Neural progenitor cell (in vitro differentiated cells): Measurements from ENCODE around the gene TMEM190. TPM values are rescaled to one million over a fixed set of nuclear protein-coding genes. Genes with fewer than 3 reads are reported as not detected.
"Not testable (repeated sequence)": the region's sequence is repeated elsewhere in the genome, so short reads cannot be mapped to it uniquely, and the experiment has no call there.

Source experiments
- DNase-seq: peaks from one replicate; pipeline ENCODE4 v3.0.0-alpha.2; 2016; ENCODE audit warnings: low spot score
- H2AFZ ChIP-seq: fragments of 200-600 bp; sonication (generic); replicated peaks from 2 replicates; pipeline ENCODE4 v1.6.1; 2016; ENCODE audit warnings: antibody characterized with exemption
- H3F3A ChIP-seq: fragments of 200-600 bp; sonication (generic); 2 replicates; pipeline ENCODE4 v1.6.1; 2016; ENCODE audit warnings: antibody characterized with exemption, low read depth
- H3K27ac ChIP-seq: fragments of 200-600 bp; sonication (generic); 2 replicates; pipeline ENCODE4 v1.5.1; 2016; ENCODE audit warnings: mild to moderate bottlenecking
- H3K27me3 ChIP-seq: fragments of 200-600 bp; sonication (generic); 2 replicates; pipeline ENCODE4 v1.6.1; 2016; ENCODE audit warnings: mild to moderate bottlenecking, moderate library complexity
- H3K36me3 ChIP-seq: fragments of 200-600 bp; sonication (generic); 2 replicates; pipeline ENCODE4 v1.5.1; 2016
- H3K4me1 ChIP-seq: fragments of 200-600 bp; sonication (generic); 2 replicates; pipeline ENCODE4 v1.6.1; 2016; ENCODE audit warnings: mixed run types
- H3K4me2 ChIP-seq: fragments of 200-600 bp; sonication (generic); 2 replicates; pipeline ENCODE4 v1.6.1; 2016
- H3K4me3 ChIP-seq: fragments of 200-600 bp; sonication (generic); 2 replicates; pipeline ENCODE4 v1.5.1; 2016
- H3K79me2 ChIP-seq: fragments of 200-600 bp; sonication (generic); 2 replicates; pipeline ENCODE4 v1.6.1; 2016; ENCODE audit warnings: low read depth
- H3K9ac ChIP-seq: fragments of 200-600 bp; sonication (generic); 2 replicates; pipeline ENCODE4 v1.6.1; 2016
- H3K9me3 ChIP-seq: fragments of 200-600 bp; sonication (generic); 2 replicates; pipeline ENCODE4 v1.5.1; 2016; ENCODE audit warnings: low read depth
- H4K20me1 ChIP-seq: fragments of 200-600 bp; sonication (generic); 2 replicates; pipeline ENCODE4 v1.6.1; 2016; ENCODE audit warnings: low read depth
- H3K27ac Mint-ChIP-seq: 3 replicates; pipeline ENCODE4 v1.8.0; 2021; ENCODE audit warnings: mixed read lengths
- H3K27me3 Mint-ChIP-seq: 2 replicates; pipeline ENCODE4 v1.8.0; 2022; ENCODE audit warnings: low read depth, mild to moderate bottlenecking, inconsistent platforms, moderate library complexity, mixed read lengths; ENCODE audit not compliant: insufficient read depth
- H3K36me3 Mint-ChIP-seq: 3 replicates; pipeline ENCODE4 v1.8.0; 2021; ENCODE audit warnings: mixed read lengths
- H3K4me1 Mint-ChIP-seq: 3 replicates; pipeline ENCODE4 v1.8.0; 2021; ENCODE audit warnings: mixed read lengths
- H3K4me3 Mint-ChIP-seq: 3 replicates; pipeline ENCODE4 v1.8.0; 2021; ENCODE audit warnings: mild to moderate bottlenecking, moderate library complexity, mixed read lengths
- H3K9me3 Mint-ChIP-seq: 3 replicates; pipeline ENCODE4 v1.8.0; 2020; ENCODE audit warnings: mixed read lengths
- EZH2 ChIP-seq: fragments of 200-600 bp; sonication (generic); IDR thresholded peaks from 2 replicates; pipeline ENCODE4 v1.6.1; 2017; ENCODE audit warnings: antibody characterized with exemption, mild to moderate bottlenecking, moderate library complexity
- EZH2phosphoT487 ChIP-seq: fragments of 200-600 bp; sonication (generic); IDR thresholded peaks from 2 replicates; pipeline ENCODE4 v1.6.1; 2017; ENCODE audit warnings: antibody characterized with exemption
- total RNA-seq: library from RNA; depleted of rRNA; stranded (reverse); fragments of >200 nt; gene quantifications from 2 replicates; pipeline ENCODE4 v1.2.3, GENCODE V29; 2015; ENCODE audit warnings: low replicate concordance
- TF ChIP-seq, protein P1 (sequence below): fragments of 200-600 bp; sonication (generic); IDR thresholded peaks from 2 replicates; pipeline ENCODE4 v1.5.1; 2017; ENCODE audit warnings: antibody characterized with exemption, mild to moderate bottlenecking

The TMEM190 gene
- total RNA-seq, 1 donor from 2014 or later = not detected

DNA sequence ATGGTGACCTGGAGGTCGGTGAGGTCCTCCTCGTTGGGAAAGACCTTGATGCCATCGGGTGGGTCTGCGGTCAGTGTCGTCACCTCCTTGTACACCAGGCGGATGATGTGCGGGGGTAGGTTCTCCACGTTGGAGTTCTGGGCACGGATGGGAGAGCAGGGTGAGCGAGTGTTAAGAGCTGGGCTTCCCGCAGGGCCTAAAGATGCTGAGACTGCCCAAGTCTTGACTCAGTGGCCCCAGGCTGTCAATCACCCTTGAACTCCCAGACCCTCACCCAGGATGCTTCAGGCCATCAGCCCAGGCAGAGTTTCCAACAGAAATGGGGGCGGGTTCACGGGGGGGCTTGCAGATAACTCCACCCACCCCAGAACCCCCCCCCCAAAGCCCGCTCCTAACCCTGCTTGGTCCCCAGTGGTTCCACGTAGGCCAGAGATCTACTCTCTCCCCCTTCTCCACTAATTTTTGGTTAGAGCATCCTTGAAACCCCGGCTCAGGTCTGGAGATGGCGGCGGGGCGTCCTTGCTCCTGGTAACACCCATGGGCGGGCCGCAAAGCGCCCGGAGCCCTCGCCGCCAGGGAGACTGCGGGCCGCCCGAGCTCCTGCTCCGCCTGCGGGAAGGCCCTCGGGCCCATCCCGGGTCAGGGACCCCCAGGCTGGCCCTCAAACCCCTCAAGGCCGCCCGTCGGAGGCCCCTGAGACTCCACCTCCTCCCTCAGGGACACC, 30.4 kb downstream of the TMEM190 start:
- Histone ChIP-seq H3K9ac (peak overlapping the region; percentile 91), H3K4me2 (peak overlapping the region; percentile 93), H2AFZ (no peak overlapping the region), H3K27me3 (no peaks in the 10 kb centered on the region), H3K27ac (peak overlapping the region; percentile 98), H3K9me3 (no peaks in the 10 kb centered on the region), H3K79me2 (peaks cover 55% of the 10 kb centered on the region), H4K20me1 (peaks cover 54% of the 10 kb centered on the region), H3K4me1 (peaks cover 15% of the 10 kb centered on the region), H3K4me3 (peak overlapping the region; percentile 88), H3F3A (peaks cover 50% of the 10 kb centered on the region), H3K36me3 (peaks cover 10% of the 10 kb centered on the region)
- DNase-seq = peak; percentile 42
- Mint-ChIP-seq H3K9me3 (peaks cover 13% of the 10 kb centered on the region), H3K27ac (peak overlapping the region; percentile 4), H3K27me3 (peaks cover 18% of the 10 kb centered on the region), H3K4me1 (peaks cover 41% of the 10 kb centered on the region), H3K4me3 (peak overlapping the region; percentile 95), H3K36me3 (peaks cover 33% of the 10 kb centered on the region)
- TF ChIP-seq, protein P1, sequence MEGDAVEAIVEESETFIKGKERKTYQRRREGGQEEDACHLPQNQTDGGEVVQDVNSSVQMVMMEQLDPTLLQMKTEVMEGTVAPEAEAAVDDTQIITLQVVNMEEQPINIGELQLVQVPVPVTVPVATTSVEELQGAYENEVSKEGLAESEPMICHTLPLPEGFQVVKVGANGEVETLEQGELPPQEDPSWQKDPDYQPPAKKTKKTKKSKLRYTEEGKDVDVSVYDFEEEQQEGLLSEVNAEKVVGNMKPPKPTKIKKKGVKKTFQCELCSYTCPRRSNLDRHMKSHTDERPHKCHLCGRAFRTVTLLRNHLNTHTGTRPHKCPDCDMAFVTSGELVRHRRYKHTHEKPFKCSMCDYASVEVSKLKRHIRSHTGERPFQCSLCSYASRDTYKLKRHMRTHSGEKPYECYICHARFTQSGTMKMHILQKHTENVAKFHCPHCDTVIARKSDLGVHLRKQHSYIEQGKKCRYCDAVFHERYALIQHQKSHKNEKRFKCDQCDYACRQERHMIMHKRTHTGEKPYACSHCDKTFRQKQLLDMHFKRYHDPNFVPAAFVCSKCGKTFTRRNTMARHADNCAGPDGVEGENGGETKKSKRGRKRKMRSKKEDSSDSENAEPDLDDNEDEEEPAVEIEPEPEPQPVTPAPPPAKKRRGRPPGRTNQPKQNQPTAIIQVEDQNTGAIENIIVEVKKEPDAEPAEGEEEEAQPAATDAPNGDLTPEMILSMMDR = no peak
- TF ChIP-seq EZH2phosphoT487 (no peak), EZH2 (no peak)

DNA sequence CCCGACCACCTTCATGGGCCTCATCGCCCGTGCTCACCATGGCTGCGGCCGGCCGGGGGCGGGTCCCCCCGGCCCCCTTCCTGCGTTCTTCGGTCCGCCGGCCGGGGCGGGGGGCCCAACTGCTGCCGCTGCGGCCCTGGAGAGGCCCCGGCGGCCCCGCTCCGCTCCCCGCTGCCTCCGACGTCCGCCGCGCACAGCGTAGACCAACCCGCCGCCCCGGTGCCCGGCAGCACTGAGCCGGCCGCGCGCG, 30.8 kb downstream of the TMEM190 start, which contains the start of gene UBE2S:
Gene UBE2S (minus strand): TSS at position 239 of the 250 bp plus-strand sequence. CDS start 199 bp downstream, at position 40.
- H3K9me3 ChIP-seq, H2AFZ ChIP-seq, DNase-seq, H3K27me3 ChIP-seq: not testable (repeated sequence)
- H3K4me3 Mint-ChIP-seq = peak within 1 kb of the TSS; percentile 95
- peak within 1 kb of the TSS; percentile 91 for H3K9ac ChIP-seq
- TF ChIP-seq, protein P1 = peak; percentile 3
- H3K4me3 ChIP-seq = peak within 1 kb of the TSS; percentile 88
- H3F3A ChIP-seq = peaks cover 45% of the 10 kb centered on the region
- peaks cover 30% of the 10 kb centered on the region for H3K36me3 Mint-ChIP-seq
- H3K4me1 Mint-ChIP-seq = peaks cover 37% of the 10 kb centered on the region
- H3K4me1 ChIP-seq = peaks cover 15% of the 10 kb centered on the region
- peaks cover 10% of the 10 kb centered on the region for H3K36me3 ChIP-seq
- peak within 1 kb of the TSS; percentile 99 for H3K27ac Mint-ChIP-seq
- H3K27ac ChIP-seq = peak within 1 kb of the TSS; percentile 98
- H3K79me2 ChIP-seq = peaks cover 50% of the 10 kb centered on the region
- peaks cover 49% of the 10 kb centered on the region for H4K20me1 ChIP-seq
- H3K27me3 Mint-ChIP-seq = peaks cover 15% of the 10 kb centered on the region
- H3K4me2 ChIP-seq = peak within 1 kb of the TSS; percentile 93
- H3K9me3 Mint-ChIP-seq = peaks cover 13% of the 10 kb centered on the region

DNA sequence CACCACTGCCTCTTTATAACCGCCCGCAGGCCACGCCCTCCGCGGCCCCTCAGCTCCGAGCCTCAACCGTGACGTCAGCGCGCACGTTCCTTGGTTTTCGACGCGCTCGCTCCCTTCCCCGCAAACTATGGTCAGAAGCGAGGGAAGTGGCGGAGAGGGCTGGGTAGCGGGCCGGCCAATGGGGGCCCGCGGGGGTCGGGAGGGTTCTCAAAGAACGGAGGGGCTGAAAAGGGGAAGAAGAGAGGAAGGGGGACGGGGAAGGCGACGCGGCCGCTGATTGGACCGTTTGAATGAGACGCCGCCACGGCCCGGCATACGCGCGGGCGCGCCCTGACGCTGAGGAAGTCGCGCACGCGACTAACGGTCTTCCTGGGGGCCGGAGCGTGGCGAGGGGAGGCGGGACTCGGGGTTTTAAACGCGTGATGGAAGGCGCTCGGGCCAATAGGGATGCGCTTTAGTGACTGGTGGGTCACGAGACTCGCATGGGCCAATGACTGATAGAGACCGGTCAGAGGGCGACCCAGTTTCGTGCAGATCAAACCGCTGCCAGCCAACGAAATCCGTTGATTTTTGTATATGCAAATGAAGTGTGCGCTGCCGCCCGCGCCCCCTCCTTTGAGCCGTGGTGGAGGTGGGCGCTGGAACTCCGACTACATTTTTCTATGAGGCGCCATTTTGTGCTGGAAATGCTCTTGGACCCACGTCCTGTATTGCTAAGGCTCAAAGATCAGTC, 31.3 kb downstream of the TMEM190 start:
- H3K79me2 ChIP-seq = peaks cover 46% of the 10 kb centered on the region
- Mint-ChIP-seq H3K27me3 (peaks cover 15% of the 10 kb centered on the region), H3K9me3 (peaks cover 13% of the 10 kb centered on the region), H3K36me3 (peaks cover 27% of the 10 kb centered on the region), H3K27ac (peak overlapping the region; percentile 99), H3K4me1 (peaks cover 34% of the 10 kb centered on the region), H3K4me3 (peak overlapping the region; percentile 95)
- H3K9me3 ChIP-seq = no peaks in the 10 kb centered on the region
- peak overlapping the region; percentile 98 for H3K27ac ChIP-seq
- peak overlapping the region; percentile 88 for H3K4me3 ChIP-seq
- DNase-seq = peak; percentile 99
- no peak overlapping the region for H2AFZ ChIP-seq
- no peaks in the 10 kb centered on the region for H3K27me3 ChIP-seq
- H3K4me2 ChIP-seq = peak overlapping the region; percentile 50
- H3K4me1 ChIP-seq = peaks cover 15% of the 10 kb centered on the region
- H4K20me1 ChIP-seq = peaks cover 44% of the 10 kb centered on the region
- H3K36me3 ChIP-seq = peaks cover 5% of the 10 kb centered on the region
- H3K9ac ChIP-seq = no peak overlapping the region
- H3F3A ChIP-seq = peaks cover 40% of the 10 kb centered on the region
- TF ChIP-seq, protein P1 = no peak
- TF ChIP-seq EZH2 (no peak), EZH2phosphoT487 (no peak)
